Epithelial cell of esophagus (primary cell): ENCODE measurements around the gene FRA10AC1.
A peak's percentile ranks its signal among the peaks of the same experiment; 100 is the strongest.

Source experiments
- DNase-seq: peaks from one replicate; pipeline ENCODE4 v3.0.0; 2010; ENCODE audit warnings: low read depth
- H3K4me3 ChIP-seq: 2 replicates; pipeline ENCODE4 v1.5.1; 2011; ENCODE audit warnings: mild to moderate bottlenecking, low read length, control low read depth
- TF ChIP-seq, protein P1 (sequence below): IDR thresholded peaks from 2 replicates; pipeline ENCODE4 v1.5.1; 2011; ENCODE audit warnings: low read depth, mild to moderate bottlenecking, low read length, control low read depth, inconsistent platforms; ENCODE audit not compliant: insufficient read depth; ENCODE audit errors: missing control alignments

FRA10AC1 gene

DNA sequence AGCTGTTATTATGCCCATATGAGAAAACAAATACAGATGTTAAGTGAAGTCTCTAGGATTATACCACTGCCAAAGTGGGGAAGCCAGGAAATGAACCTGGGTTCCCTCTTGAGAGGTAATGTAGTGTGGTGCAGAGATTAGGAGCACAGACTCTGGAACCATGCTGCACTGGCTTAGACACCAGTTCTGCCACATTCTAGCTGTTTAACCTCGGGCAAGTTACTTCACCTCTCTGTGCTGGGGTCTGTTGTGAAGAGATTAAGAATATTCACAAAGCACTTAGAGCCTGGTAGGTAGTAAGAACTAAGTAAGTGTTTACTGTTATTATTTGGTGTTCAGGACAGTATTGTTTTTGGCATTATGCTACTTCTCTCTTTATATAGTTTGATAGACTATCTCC lies 48.2 kb downstream of the FRA10AC1 start:
- no peak for DNase-seq
- H3K4me3 ChIP-seq: no peak overlapping the region
- TF ChIP-seq, protein P1, sequence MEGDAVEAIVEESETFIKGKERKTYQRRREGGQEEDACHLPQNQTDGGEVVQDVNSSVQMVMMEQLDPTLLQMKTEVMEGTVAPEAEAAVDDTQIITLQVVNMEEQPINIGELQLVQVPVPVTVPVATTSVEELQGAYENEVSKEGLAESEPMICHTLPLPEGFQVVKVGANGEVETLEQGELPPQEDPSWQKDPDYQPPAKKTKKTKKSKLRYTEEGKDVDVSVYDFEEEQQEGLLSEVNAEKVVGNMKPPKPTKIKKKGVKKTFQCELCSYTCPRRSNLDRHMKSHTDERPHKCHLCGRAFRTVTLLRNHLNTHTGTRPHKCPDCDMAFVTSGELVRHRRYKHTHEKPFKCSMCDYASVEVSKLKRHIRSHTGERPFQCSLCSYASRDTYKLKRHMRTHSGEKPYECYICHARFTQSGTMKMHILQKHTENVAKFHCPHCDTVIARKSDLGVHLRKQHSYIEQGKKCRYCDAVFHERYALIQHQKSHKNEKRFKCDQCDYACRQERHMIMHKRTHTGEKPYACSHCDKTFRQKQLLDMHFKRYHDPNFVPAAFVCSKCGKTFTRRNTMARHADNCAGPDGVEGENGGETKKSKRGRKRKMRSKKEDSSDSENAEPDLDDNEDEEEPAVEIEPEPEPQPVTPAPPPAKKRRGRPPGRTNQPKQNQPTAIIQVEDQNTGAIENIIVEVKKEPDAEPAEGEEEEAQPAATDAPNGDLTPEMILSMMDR: no peak

- TF ChIP-seq, protein P1: no peak
- DNase-seq: peak; percentile 68
- H3K4me3 ChIP-seq: no peak overlapping the region
These were observed 49.5 kb downstream of the FRA10AC1 start for GRCh38 chr10:93652857-93653256.

DNA sequence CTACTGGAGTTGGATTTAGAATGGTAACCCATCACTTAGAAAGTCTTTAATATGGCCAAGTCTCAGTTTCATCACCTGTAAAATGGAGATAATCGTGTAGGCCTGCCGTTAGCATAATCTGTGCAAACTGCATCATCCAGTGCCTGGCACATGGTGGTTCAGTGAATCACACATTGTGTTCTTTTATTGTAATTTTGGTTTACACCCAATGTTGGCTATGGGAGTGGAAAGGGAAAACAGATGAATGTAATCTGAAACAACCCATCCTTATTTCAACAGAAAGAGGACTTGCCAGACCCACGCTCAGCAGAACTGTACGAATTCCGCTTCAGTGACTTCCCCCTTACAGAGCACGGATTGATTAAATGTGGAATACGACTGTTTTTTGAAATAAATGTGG lies 62.6 kb downstream of the FRA10AC1 start:
- DNase-seq: no peak
- TF ChIP-seq, protein P1: no peak
- H3K4me3 ChIP-seq: no peak overlapping the region

DNA sequence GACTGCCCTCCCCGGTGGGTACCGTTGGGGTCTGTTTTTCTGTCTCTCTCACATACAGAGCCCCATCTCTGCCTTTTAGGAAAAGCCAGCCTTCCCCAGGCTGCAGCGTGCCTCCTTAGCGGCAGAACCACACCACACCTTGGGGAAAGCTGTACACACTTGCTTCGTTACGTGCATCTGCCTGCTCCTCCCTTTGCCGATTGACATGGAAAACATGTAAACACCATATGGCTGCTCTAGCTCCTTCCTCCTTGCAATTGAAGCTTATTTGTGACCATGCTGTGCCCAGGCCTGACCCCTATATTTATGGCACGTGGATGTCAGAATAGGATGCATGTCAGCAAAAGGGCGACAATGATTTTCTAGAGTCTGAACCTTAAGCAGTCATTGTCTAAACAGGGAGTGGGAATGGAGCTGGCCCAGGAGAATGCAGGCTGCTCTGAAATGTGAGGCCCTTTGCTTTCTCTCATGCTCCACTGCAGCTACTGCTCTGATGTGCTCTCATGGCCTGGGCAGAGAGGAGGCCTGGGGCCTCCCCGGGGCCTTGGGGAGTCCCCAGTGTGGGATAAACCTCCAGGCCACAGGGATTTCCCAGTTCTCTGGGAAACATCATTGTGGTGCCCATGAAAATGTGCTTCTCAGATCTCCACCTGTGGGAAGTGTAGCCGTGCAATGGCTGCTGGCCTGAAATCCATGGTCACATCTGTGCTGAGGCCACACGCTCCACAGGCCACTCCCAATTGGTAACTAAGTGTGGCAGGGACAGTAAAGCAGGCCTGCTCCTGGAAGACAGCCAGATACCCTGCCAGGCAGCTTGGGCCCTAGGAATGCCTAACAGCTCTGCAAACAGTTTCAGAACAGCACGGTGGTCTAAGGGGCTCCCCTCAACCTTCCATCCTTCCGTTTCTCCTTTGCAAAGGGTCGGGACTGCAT lies 71.5 kb downstream of the FRA10AC1 start:
- no peak overlapping the region for H3K4me3 ChIP-seq
- DNase-seq: no peak
- TF ChIP-seq, protein P1: no peak

DNA sequence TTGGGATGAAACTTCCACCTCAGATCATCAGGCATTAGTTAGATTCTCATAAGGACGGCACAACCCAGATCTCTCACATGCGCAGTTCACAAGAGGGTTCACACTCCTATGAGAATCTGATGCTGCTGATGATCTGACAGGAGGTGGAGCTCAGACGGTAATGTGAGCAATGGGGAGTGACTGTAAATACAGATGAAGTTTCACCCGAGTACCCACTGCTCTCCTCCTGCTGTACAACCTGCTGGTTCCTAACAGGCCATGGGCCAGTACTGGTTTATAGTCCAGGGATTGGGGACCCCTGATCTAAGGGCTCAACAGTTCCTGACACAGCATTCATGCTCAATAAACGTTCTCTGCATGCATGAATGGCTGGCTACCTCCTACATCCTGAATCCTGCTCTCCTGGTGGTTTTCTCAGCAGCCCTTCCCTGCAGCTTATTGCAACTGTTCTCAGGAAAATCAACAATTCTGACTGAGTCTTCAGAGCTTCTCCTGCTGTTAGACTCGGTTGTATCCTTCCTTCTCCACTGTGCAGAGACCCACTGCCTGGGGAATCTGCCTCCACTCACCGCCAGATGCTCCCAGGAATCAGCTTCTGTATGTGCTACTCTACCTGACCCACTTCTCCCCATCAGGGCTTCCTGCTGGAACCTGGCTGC lies 72.6 kb downstream of the FRA10AC1 start:
- TF ChIP-seq, protein P1: no peak
- DNase-seq: no peak
- no peak overlapping the region for H3K4me3 ChIP-seq

DNA sequence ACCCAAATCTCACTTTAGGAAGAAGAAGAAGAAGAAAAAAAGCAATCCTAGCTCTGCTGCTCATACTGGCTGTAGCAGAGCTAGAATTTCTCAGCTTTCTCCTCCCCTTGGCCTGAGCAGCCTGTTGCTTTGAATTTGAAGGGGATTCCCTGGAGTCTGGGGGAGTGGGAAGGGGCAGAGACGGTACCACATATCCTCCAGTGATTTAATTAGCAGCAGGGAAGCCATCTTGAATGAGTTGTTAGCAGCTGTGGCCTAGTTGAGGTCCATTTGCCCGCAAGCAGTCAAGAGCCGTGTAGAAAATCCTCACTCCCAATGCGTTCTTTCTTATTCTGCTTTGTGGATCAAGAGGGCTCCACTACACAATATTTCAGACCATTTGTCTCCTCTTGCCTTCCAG lies 73.5 kb downstream of the FRA10AC1 start:
- TF ChIP-seq, protein P1: no peak
- H3K4me3 ChIP-seq: no peak overlapping the region
- DNase-seq: no peak

DNA sequence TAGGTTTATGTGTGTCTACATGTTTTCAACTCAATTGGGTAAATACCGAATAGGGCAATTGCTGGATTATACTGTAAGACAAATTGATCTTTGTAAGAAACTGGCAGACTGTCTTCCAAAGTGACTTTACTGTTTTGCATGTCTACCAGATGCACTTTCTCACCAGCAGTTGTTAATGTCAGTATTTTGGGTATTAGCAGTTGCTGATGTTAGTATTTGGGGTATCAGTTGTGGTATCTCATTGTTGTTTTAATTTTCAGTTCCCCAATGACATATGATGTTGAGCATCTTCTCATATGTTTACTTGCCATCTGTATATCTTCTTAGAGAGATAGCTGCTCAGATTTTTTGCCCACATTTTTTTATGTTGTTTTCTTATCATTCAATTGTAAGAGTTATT lies 79.5 kb downstream of the FRA10AC1 start:
- H3K4me3 ChIP-seq: no peak overlapping the region
- TF ChIP-seq, protein P1: no peak
- no peak for DNase-seq
